HEK293 (cell line): ENCODE data around the gene LYPD4.

Source experiments
- HOXA7 ChIP-seq: sonication (generic); formaldehyde crosslinking; IDR thresholded peaks from 2 replicates; pipeline ENCODE4 v1.8.1; 2022; ENCODE audit warnings: missing genetic modification reagents, borderline replicate concordance
- MYNN ChIP-seq: fragments of 450-650 bp; formaldehyde crosslinking; IDR thresholded peaks from 2 replicates; pipeline ENCODE4 v1.5.1; 2016; ENCODE audit warnings: missing biosample characterization, missing genetic modification characterization, borderline replicate concordance
- SP2 ChIP-seq: fragments of 450-650 bp; formaldehyde crosslinking; IDR thresholded peaks from 2 replicates; pipeline ENCODE4 v1.5.1; 2016; ENCODE audit warnings: missing biosample characterization, missing genetic modification characterization
- TCF7L2 ChIP-seq: IDR thresholded peaks from 2 replicates; pipeline ENCODE4 v1.6.1; 2011; ENCODE audit warnings: low read depth, mild to moderate bottlenecking, inconsistent platforms, low read length, moderate library complexity, borderline replicate concordance
- ZBTB20 ChIP-seq: fragments of 450-650 bp; formaldehyde crosslinking; IDR thresholded peaks from 2 replicates; pipeline ENCODE4 v1.5.1; 2016; ENCODE audit warnings: missing biosample characterization, missing genetic modification characterization
- ZNF202 ChIP-seq: fragments of 450-650 bp; formaldehyde crosslinking; IDR thresholded peaks from 2 replicates; pipeline ENCODE4 v1.5.1; 2016; ENCODE audit warnings: missing biosample characterization, missing genetic modification characterization, borderline replicate concordance
- ZNF24 ChIP-seq: fragments of 450-650 bp; formaldehyde crosslinking; IDR thresholded peaks from 2 replicates; pipeline ENCODE4 v1.5.1; 2016; ENCODE audit warnings: missing biosample characterization, missing genetic modification characterization
- ZNF302 ChIP-seq: fragments of 450-650 bp; formaldehyde crosslinking; IDR thresholded peaks from 2 replicates; pipeline ENCODE4 v1.5.1; 2016; ENCODE audit warnings: missing biosample characterization, missing genetic modification characterization, low read depth
- ZNF76 ChIP-seq: fragments of 450-650 bp; formaldehyde crosslinking; IDR thresholded peaks from 2 replicates; pipeline ENCODE4; 2016; ENCODE audit warnings: low read depth, missing biosample characterization, missing genetic modification characterization, borderline replicate concordance
- TF ChIP-seq, protein P1 (sequence below): fragments of 450-650 bp; formaldehyde crosslinking; IDR thresholded peaks from 2 replicates; pipeline ENCODE4 v1.5.1; 2016; ENCODE audit warnings: missing biosample characterization, missing genetic modification characterization
- TF ChIP-seq, protein P2 (sequence below): sonication (generic); formaldehyde crosslinking; IDR thresholded peaks from 2 replicates; pipeline ENCODE4 v1.8.1; 2022; ENCODE audit warnings: mild to moderate bottlenecking, moderate library complexity, missing genetic modification reagents
- TF ChIP-seq, protein P3 (sequence below): fragments of 450-650 bp; formaldehyde crosslinking; IDR thresholded peaks from 2 replicates; pipeline ENCODE4 v1.5.1; 2016; ENCODE audit warnings: missing biosample characterization, missing genetic modification characterization

DNA sequence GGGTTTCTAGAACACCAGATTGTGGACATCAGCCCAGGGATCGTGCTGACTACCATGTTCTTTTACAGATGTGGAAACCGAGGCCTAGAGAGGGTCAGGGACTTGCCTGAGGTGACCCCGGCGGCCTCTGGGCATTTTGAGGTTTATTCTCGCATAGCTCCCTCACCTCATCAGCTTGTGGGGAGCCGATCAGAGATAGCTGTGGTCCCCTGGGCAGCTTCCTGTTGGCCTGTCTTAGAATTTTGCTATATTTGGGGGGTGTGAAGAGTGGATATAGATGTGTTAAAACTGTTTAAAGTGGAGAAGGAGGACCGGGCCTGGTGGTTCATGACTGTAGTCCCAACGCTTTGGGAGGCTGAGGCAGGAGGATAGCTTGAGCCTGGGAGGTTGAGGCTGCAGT is 45.4 kb upstream of the LYPD4 start:
- TF ChIP-seq, protein P1, sequence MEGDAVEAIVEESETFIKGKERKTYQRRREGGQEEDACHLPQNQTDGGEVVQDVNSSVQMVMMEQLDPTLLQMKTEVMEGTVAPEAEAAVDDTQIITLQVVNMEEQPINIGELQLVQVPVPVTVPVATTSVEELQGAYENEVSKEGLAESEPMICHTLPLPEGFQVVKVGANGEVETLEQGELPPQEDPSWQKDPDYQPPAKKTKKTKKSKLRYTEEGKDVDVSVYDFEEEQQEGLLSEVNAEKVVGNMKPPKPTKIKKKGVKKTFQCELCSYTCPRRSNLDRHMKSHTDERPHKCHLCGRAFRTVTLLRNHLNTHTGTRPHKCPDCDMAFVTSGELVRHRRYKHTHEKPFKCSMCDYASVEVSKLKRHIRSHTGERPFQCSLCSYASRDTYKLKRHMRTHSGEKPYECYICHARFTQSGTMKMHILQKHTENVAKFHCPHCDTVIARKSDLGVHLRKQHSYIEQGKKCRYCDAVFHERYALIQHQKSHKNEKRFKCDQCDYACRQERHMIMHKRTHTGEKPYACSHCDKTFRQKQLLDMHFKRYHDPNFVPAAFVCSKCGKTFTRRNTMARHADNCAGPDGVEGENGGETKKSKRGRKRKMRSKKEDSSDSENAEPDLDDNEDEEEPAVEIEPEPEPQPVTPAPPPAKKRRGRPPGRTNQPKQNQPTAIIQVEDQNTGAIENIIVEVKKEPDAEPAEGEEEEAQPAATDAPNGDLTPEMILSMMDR (tag by site-specific recombination) = no peak
- no peak for TF ChIP-seq ZNF302 (tag by site-specific recombination)
- TF ChIP-seq, protein P2, sequence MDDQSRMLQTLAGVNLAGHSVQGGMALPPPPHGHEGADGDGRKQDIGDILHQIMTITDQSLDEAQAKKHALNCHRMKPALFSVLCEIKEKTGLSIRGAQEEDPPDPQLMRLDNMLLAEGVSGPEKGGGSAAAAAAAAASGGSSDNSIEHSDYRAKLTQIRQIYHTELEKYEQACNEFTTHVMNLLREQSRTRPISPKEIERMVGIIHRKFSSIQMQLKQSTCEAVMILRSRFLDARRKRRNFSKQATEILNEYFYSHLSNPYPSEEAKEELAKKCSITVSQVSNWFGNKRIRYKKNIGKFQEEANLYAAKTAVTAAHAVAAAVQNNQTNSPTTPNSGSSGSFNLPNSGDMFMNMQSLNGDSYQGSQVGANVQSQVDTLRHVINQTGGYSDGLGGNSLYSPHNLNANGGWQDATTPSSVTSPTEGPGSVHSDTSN (CRISPR knock-in tag) = no peak
- TF ChIP-seq ZBTB20 (tag by site-specific recombination) = no peak
- TF ChIP-seq ZNF76 (tag by site-specific recombination) = no peak
- TF ChIP-seq MYNN (tag by site-specific recombination) = no peak
- TF ChIP-seq SP2 (tag by site-specific recombination) = no peak
- TF ChIP-seq ZNF202 (tag by site-specific recombination) = no peak
- no peak for TF ChIP-seq HOXA7 (CRISPR knock-in tag)
- no peak for TF ChIP-seq ZNF24 (tag by site-specific recombination)
- TF ChIP-seq TCF7L2 = no peak
- TF ChIP-seq, protein P3, sequence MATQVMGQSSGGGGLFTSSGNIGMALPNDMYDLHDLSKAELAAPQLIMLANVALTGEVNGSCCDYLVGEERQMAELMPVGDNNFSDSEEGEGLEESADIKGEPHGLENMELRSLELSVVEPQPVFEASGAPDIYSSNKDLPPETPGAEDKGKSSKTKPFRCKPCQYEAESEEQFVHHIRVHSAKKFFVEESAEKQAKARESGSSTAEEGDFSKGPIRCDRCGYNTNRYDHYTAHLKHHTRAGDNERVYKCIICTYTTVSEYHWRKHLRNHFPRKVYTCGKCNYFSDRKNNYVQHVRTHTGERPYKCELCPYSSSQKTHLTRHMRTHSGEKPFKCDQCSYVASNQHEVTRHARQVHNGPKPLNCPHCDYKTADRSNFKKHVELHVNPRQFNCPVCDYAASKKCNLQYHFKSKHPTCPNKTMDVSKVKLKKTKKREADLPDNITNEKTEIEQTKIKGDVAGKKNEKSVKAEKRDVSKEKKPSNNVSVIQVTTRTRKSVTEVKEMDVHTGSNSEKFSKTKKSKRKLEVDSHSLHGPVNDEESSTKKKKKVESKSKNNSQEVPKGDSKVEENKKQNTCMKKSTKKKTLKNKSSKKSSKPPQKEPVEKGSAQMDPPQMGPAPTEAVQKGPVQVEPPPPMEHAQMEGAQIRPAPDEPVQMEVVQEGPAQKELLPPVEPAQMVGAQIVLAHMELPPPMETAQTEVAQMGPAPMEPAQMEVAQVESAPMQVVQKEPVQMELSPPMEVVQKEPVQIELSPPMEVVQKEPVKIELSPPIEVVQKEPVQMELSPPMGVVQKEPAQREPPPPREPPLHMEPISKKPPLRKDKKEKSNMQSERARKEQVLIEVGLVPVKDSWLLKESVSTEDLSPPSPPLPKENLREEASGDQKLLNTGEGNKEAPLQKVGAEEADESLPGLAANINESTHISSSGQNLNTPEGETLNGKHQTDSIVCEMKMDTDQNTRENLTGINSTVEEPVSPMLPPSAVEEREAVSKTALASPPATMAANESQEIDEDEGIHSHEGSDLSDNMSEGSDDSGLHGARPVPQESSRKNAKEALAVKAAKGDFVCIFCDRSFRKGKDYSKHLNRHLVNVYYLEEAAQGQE = no peak
